IPS DF 4.7 (cell line): ENCODE results near the gene TMED6.
"Not testable (repeated sequence)": the region's sequence is repeated elsewhere in the genome, so short reads cannot be mapped to it uniquely, and the experiment has no call there.

ENCODE experiments used
- DNase-seq: peaks from one replicate; pipeline ENCODE4 v3.0.0-alpha.2; 2013; ENCODE audit warnings: low spot score; ENCODE audit errors: extremely low read depth

Gene TMED6

GRCh38 chr16:69363281-69363717 is 11.7 kb upstream of the TMED6 start:
- DNase-seq = no peak

- not testable (repeated sequence) for DNase-seq
These were observed 8.5 kb upstream of the TMED6 start for GRCh38 chr16:69360070-69360469.

GRCh38 chr16:69350536-69351133 is 951 bp downstream of the TMED6 start:
- no peak for DNase-seq

GRCh38 chr16:69349536-69349935 is 2.0 kb downstream of the TMED6 start:
- DNase-seq = no peak

- no peak for DNase-seq
These were observed 3.4 kb downstream of the TMED6 start for GRCh38 chr16:69348222-69348621.

GRCh38 chr16:69346683-69347082 is 4.9 kb downstream of the TMED6 start:
- no peak for DNase-seq

- DNase-seq = no peak
These were observed 5.7 kb downstream of the TMED6 start for GRCh38 chr16:69345923-69346322.

- DNase-seq = no peak
These were observed 7.4 kb downstream of the TMED6 start for GRCh38 chr16:69344171-69344570.

GRCh38 chr16:69340095-69340644 is 11.4 kb downstream of the TMED6 start:
- DNase-seq = no peak

- peak; percentile 95 for DNase-seq
These were observed 12.1 kb downstream of the TMED6 start, which contains the start of the genes COG8 and NIP7 for GRCh38 chr16:69339289-69340094. Gene COG8 (minus strand): TSS chr16:69339564. CDS start chr16:69339552, 12 bp downstream. Gene NIP7 (plus strand): TSS chr16:69339772. CDS start chr16:69339830, 58 bp downstream.

- DNase-seq = no peak
These were observed 12.9 kb downstream of the TMED6 start for GRCh38 chr16:69338557-69339288.

- DNase-seq = no peak
These were observed 16.9 kb downstream of the TMED6 start for GRCh38 chr16:69334696-69335095.

GRCh38 chr16:69330286-69331109 is 21.1 kb downstream of the TMED6 start, which contains the start of gene PDF:
Gene PDF (minus strand): TSS chr16:69330588. CDS start chr16:69330570, 18 bp downstream.
- DNase-seq = peak; percentile 56

- DNase-seq = no peak
These were observed 22.0 kb downstream of the TMED6 start for GRCh38 chr16:69329369-69330285.

GRCh38 chr16:69328854-69329316 is 22.7 kb downstream of the TMED6 start:
- no peak for DNase-seq

GRCh38 chr16:69327585-69328310 is 23.8 kb downstream of the TMED6 start:
- DNase-seq = no peak

GRCh38 chr16:69326172-69326873 is 25.3 kb downstream of the TMED6 start:
- no peak for DNase-seq

GRCh38 chr16:69325784-69326171 is 25.8 kb downstream of the TMED6 start:
- no peak for DNase-seq
